Muscle layer of duodenum (tissue), 2 donors: ENCODE results near the gene HDAC5.
"Not testable (repeated sequence)": the region's sequence is repeated elsewhere in the genome, so short reads cannot be mapped to it uniquely, and the experiment has no call there.

Experiments used
- H3K27ac ChIP-seq: one replicate; pipeline ENCODE4 v1.7.0; 2013; ENCODE audit warnings: mild to moderate bottlenecking, low read length
- H3K27me3 ChIP-seq: one replicate; pipeline ENCODE4 v1.7.0; 2013; ENCODE audit warnings: low read depth, mild to moderate bottlenecking, control low read depth, low read length
- H3K36me3 ChIP-seq, 2 donors: one replicate each; pipeline ENCODE4 v1.7.0; 2013; ENCODE audit warnings: low read length in 2 of 2, control low read depth in 1 of 2, mild to moderate bottlenecking in 1 of 2; ENCODE audit not compliant: insufficient read depth in 2 of 2, control insufficient read depth in 1 of 2
- H3K4me1 ChIP-seq, 2 donors: one replicate each; pipeline ENCODE4 v1.7.0; 2013; ENCODE audit warnings: low read length in 2 of 2, mild to moderate bottlenecking in 2 of 2, control low read depth in 1 of 2, moderate library complexity in 1 of 2; ENCODE audit not compliant: insufficient read depth in 2 of 2, control insufficient read depth in 1 of 2
- H3K4me3 ChIP-seq, 2 donors: one replicate each; pipeline ENCODE4 v1.7.0; 2013; ENCODE audit warnings: low read length in 2 of 2, low read depth in 1 of 2, mild to moderate bottlenecking in 1 of 2
- H3K9me3 ChIP-seq, 2 donors: one replicate each; pipeline ENCODE4 v1.7.0; 2013; ENCODE audit warnings: low read length in 2 of 2, control low read depth in 1 of 2, mild to moderate bottlenecking in 1 of 2; ENCODE audit not compliant: control insufficient read depth in 1 of 2
- donor health status: healthy.

HDAC5 gene

GRCh38 chr17:44108440-44109311 lies 14.8 kb downstream of the HDAC5 start:
- Histone ChIP-seq H3K4me3 (peak overlapping the region in 1 of 2 donors; percentile 30), H3K27ac (peak overlapping the region; percentile 58), H3K36me3 (no peaks in the 10 kb centered on the region), H3K4me1 (peaks cover 22 to 82% of the 10 kb centered on the region in 2 donors), H3K9me3 (no peaks in the 10 kb centered on the region), H3K27me3 (no peaks in the 10 kb centered on the region)

DNA sequence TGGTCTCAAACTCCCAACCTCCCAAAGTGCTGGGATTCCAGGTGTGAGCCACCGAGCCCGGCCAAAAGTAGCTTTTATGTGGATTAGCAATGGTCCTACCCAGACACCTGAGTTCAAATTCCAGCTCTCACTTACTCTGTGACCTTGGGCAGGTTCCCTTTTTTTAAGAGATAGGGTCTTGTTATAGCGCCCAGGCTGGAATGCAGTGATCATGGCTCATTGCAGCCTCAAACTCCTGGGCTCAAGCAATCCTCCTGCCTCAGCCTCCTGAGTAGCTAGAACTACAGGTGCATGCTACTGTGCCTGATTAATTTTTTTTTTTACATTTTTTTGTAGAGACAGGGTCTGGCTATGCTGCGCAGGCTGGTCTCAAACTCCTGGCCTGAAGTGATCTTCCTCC lies 16.6 kb downstream of the HDAC5 start:
- Histone ChIP-seq H3K27me3 (no peaks in the 10 kb centered on the region), H3K4me1 (peaks cover 24 to 70% of the 10 kb centered on the region in 2 donors), H3K36me3 (no peaks in the 10 kb centered on the region), H3K9me3 (no peaks in the 10 kb centered on the region), H3K27ac (no peak overlapping the region), H3K4me3 (no peak overlapping the region)

DNA sequence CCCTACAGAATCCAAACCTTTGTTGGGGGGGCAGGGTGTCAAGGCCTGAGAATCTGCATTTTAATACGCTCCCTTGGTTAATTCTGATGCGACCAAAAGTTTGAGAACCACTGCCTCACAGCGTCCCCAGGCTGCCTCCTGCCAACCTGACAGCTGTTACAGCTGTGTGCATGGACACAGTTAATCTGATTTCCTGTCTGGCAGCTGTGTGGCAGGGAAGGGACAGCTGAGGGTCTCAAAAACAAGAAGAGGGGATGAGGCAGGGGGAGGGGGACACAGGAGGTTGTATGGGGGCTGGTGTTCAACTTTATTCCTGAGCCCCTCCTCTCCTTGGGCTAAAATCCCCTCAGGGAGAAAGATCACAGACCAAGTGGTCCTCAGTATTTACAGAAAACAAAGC lies 17.5 kb downstream of the HDAC5 start:
- H3K27ac ChIP-seq, result no peak overlapping the region

DNA sequence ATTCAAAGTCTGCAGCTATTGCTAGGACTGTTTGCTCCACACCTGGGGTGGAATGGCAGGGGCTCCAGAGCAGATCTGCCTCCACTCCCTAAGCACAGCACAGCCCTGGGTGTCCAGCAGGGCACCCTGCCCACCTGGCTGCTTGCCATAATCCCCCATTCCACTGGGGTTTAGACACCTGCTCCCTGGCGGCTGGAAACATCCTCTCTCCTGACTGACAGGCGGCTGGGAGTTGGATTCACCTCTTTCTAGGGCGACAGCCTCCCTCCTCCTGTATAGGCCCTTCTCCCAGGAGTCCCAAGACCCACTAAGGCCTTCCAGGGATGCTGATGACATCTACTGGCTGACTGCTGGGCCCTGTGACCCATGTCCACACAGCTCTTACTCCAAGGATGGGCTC lies 18.0 kb downstream of the HDAC5 start:
- H3K36me3 ChIP-seq, result peaks cover 0 to 4% of the 10 kb centered on the region in 2 donors
- no peaks in the 10 kb centered on the region for H3K9me3 ChIP-seq
- H3K27ac ChIP-seq, result no peak overlapping the region
- H3K4me3 ChIP-seq, result no peak overlapping the region
- H3K27me3 ChIP-seq, result no peaks in the 10 kb centered on the region
- peaks cover 24 to 57% of the 10 kb centered on the region in 2 donors for H3K4me1 ChIP-seq

More for the DNA sequence above, 17.5 kb downstream of the HDAC5 start:
- H3K27me3 ChIP-seq, result no peaks in the 10 kb centered on the region
- H3K36me3 ChIP-seq, result peaks cover 0 to 4% of the 10 kb centered on the region in 2 donors
- peaks cover 24 to 61% of the 10 kb centered on the region in 2 donors for H3K4me1 ChIP-seq
- H3K9me3 ChIP-seq, result no peaks in the 10 kb centered on the region
- H3K4me3 ChIP-seq, result no peak overlapping the region

DNA sequence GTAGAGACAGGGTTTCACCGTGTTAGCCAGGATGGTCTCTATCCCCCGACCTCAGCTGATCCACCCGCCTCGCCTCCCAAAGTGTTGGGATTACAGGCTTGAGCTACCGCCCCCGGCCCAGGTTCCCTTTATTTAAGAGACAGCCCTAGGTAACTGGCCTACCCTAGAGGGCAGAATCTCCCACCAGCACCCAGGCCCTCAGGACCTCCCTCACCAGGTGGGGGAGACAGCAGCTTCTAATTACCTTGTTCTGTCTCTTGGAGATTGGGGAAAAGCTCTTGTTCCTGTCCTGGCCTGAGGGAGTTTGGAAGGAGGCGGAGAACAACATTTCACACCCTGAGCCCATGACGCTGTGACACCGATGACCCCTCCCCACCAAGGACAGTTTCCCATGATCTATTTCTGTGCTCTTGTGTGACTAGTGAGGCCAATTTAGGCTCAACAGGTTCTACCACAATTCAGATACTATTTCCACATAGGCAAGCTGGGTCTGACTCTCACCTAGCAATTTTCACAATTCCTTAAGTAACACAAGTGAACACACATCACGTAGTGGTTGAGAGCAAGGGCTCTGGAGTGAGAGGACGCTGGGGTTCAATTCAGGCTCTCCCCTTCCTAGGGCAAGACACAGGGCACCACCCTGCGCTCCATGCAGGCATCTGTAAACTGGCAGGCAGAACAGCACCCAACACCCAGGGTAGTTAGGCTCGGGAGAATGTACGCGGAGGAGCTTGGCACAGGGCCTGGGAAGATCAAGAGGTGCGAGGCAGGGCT lies 20.4 kb downstream of the HDAC5 start:
- Histone ChIP-seq H3K4me3 (no peak overlapping the region), H3K9me3 (no peaks in the 10 kb centered on the region), H3K27me3 (no peaks in the 10 kb centered on the region), H3K4me1 (peaks cover 8 to 36% of the 10 kb centered on the region in 2 donors), H3K27ac (no peak overlapping the region), H3K36me3 (peaks cover 0 to 4% of the 10 kb centered on the region in 2 donors)

- H3K27ac ChIP-seq, H3K4me3 ChIP-seq, H3K36me3 ChIP-seq, H3K9me3 ChIP-seq, H3K27me3 ChIP-seq: not testable (repeated sequence)
- peaks cover 12 to 34% of the 10 kb centered on the region in 2 donors for H3K4me1 ChIP-seq
Measured at GRCh38 chr17:44101858-44102257, 21.6 kb downstream of the HDAC5 start.

- no peaks in the 10 kb centered on the region for H3K9me3 ChIP-seq
- H3K27me3 ChIP-seq, result no peaks in the 10 kb centered on the region
- peaks cover 0 to 25% of the 10 kb centered on the region in 2 donors for H3K36me3 ChIP-seq
- H3K27ac ChIP-seq, result no peak overlapping the region
- no peak overlapping the region for H3K4me3 ChIP-seq
- peaks cover 21 to 26% of the 10 kb centered on the region in 2 donors for H3K4me1 ChIP-seq
Measured at GRCh38 chr17:44097110-44097958, 26.1 kb downstream of the HDAC5 start.

GRCh38 chr17:44095647-44096496 lies 27.6 kb downstream of the HDAC5 start:
- Histone ChIP-seq H3K36me3 (peaks cover 6 to 36% of the 10 kb centered on the region in 2 donors), H3K4me1 (peaks cover 21 to 26% of the 10 kb centered on the region in 2 donors), H3K4me3 (peak overlapping the region; percentile 34 to 55)

GRCh38 chr17:44095388-44095646 lies 28.1 kb downstream of the HDAC5 start:
- Histone ChIP-seq H3K9me3 (no peaks in the 10 kb centered on the region), H3K4me1 (peaks cover 21 to 26% of the 10 kb centered on the region in 2 donors), H3K36me3 (peaks cover 6 to 37% of the 10 kb centered on the region in 2 donors), H3K27me3 (no peaks in the 10 kb centered on the region), H3K4me3 (peak overlapping the region in 1 of 2 donors; percentile 55), H3K27ac (no peak overlapping the region)

More at GRCh38 chr17:44095647-44096496, 27.6 kb downstream of the HDAC5 start:
- H3K9me3 ChIP-seq, result no peaks in the 10 kb centered on the region
- H3K27me3 ChIP-seq, result no peaks in the 10 kb centered on the region
- peak overlapping the region; percentile 85 for H3K27ac ChIP-seq

DNA sequence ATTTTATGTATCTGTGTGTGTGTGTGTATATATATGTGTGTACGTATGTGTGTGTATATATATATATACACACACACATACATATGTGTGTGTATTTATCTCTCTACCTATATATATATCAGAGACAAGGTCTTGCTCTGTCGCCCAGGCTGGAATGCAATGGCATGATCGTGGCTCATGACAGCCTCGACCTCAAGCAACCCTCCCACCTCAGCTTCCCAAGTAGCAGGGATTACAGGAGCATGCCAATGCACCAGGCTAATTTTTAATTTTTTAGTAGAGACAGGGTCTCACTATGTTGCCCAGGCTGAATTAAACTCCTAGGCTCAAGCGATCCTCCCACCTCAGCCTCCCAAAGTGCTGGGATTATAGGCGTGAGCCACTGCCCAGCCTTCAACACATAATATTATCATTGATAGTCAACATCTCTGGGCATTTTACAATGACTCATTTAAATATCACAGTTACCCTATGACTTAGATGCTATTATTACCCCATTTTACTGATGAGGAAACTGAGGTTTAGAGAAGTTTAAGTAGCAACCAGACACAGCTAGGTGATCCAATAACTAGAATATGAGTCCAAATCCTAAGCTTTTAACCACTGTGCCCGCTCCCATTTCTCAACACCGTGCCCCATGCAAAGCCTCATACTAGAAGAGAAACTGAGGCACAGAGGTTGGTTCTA lies 28.6 kb downstream of the HDAC5 start:
- H3K9me3 ChIP-seq, result no peaks in the 10 kb centered on the region
- peaks cover 21 to 26% of the 10 kb centered on the region in 2 donors for H3K4me1 ChIP-seq
- H3K27me3 ChIP-seq, result no peaks in the 10 kb centered on the region
- H3K36me3 ChIP-seq, result peaks cover 6 to 37% of the 10 kb centered on the region in 2 donors
- no peak overlapping the region for H3K27ac ChIP-seq
- H3K4me3 ChIP-seq, result no peak overlapping the region
